Peyer's patch (tissue), 4 donors: ENCODE results near the gene SLC16A12. TPM values are rescaled to one million over a fixed set of nuclear protein-coding genes. Genes with fewer than 3 reads are reported as not detected.

Experiments
- DNase-seq, 3 donors: peaks; one replicate each; pipeline ENCODE4 v3.0.0-alpha.2; 2017 to 2019
- H3K27ac ChIP-seq, 4 donors: fragments of 200-600 bp; sonication (generic); one replicate each; pipeline ENCODE4 v1.5.1; 2016 to 2019
- H3K27me3 ChIP-seq, 2 donors: fragments of 200-600 bp; sonication (generic); one replicate each; pipeline ENCODE4 v1.5.1; 2019
- H3K36me3 ChIP-seq, 3 donors: fragments of 200-600 bp; sonication (generic); one replicate each; pipeline ENCODE4 v1.5.1; 2016 to 2019
- H3K4me1 ChIP-seq, 4 donors: fragments of 200-600 bp; sonication (generic); one replicate each; pipeline ENCODE4 v1.5.1; 2016 to 2019
- H3K4me3 ChIP-seq, 4 donors: fragments of 200-600 bp; sonication (generic); 1 replicate in 3 of 4; 2 replicates in 1 of 4; pipeline ENCODE4 v1.5.1; 2016 to 2019; ENCODE audit warnings: mild to moderate bottlenecking in 1 of 4
- H3K9me3 ChIP-seq, 4 donors: fragments of 200-600 bp; sonication (generic); one replicate each; pipeline ENCODE4 v1.5.1; 2016 to 2019; ENCODE audit warnings: mild to moderate bottlenecking in 1 of 4
- CTCF ChIP-seq, 6 experiments: fragments of 450-650 bp in 4 of 6; fragments of 200-600 bp in 2 of 6; sonication (generic) in 1 of 6; IDR thresholded peaks; one replicate each; pipeline ENCODE4 v1.5.1; 2017 to 2019; ENCODE audit warnings: antibody characterized with exemption in 6 of 6, mild to moderate bottlenecking in 3 of 6, moderate library complexity in 1 of 6
- POLR2A ChIP-seq, 2 donors: fragments of 450-650 bp; IDR thresholded peaks; one replicate each; pipeline ENCODE4 v1.5.1; 2017; ENCODE audit warnings: antibody characterized with exemption in 2 of 2, mild to moderate bottlenecking in 2 of 2, moderate library complexity in 2 of 2
- total RNA-seq, 4 donors: library from RNA; depleted of rRNA; stranded (reverse); fragments of >200 nt; gene quantifications; one replicate each; pipeline ENCODE4 v1.1.0, GENCODE V29; 2016

SLC16A12 gene
- total RNA-seq, 4 donors from 2014 or later: 0.38 TPM; not detected in 3

DNA sequence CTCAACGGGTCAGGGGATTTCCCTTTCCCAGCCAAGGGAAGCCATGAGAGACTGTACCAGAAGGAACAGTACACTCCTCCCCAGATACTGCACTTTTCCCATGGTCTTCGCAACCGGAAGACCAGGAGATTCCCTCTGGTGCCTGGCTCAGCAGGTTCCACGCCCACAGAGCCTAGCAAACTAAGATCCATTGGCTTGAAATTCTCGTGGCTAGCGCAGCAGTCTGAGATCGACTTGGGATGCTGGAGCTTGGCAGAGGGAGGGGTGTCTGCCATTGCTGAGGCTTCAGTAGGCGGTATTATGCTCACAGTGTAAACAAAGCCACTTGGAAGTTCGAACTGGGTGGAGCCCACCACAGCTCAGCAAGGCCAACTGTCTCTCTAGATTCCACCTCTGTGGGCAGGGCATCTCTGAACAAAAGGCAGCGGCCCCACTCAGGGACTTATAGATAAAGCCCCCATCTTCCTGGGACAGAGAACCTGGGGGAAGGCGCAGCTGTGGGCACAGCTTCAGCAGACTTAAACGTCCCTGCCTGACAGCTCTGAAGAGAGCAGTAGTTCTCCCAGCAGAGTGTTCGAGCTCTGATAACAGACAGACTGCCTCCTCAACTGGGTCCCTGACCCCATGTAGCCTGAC is 29.6 kb downstream of the SLC16A12 start:
- no peaks in the 10 kb centered on the region for H3K4me1 ChIP-seq
- no peak for DNase-seq
- TF ChIP-seq POLR2A (IDR thresholded peaks at IDR 0.05): no peak
- TF ChIP-seq CTCF (IDR thresholded peaks at IDR 0.05): no peak
- H3K4me3 ChIP-seq: no peak overlapping the region
- H3K36me3 ChIP-seq: no peaks in the 10 kb centered on the region
- H3K9me3 ChIP-seq: no peaks in the 10 kb centered on the region
- H3K27ac ChIP-seq: no peak overlapping the region
- no peaks in the 10 kb centered on the region for H3K27me3 ChIP-seq

DNA sequence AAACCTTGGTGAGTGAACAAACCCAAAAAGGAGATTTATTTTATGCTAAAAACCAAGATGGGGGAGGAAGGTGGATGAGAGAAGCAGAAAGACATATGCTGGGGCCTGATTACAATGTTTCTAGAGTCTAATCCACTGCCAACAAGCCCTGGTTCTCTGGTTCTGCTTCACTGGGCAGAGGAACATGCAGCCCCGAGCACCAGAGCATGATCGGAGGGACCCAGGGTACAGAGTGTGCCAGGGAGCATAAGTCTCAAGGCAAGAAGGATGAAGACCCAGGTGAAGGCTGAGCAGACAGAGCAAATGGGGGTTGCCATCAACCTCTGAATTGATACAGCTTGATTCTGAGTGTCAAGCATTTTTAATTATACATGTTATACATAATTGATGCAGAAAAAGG is 30.7 kb downstream of the SLC16A12 start:
- H3K4me3 ChIP-seq: no peak overlapping the region
- H3K27ac ChIP-seq: no peak overlapping the region
- no peak for DNase-seq

GRCh38 chr10:89503652-89504370 is 31.6 kb downstream of the SLC16A12 start:
- no peaks in the 10 kb centered on the region for H3K27me3 ChIP-seq
- H3K4me3 ChIP-seq: no peak overlapping the region
- no peak for TF ChIP-seq CTCF (IDR thresholded peaks at IDR 0.05)
- no peak for TF ChIP-seq POLR2A (IDR thresholded peaks at IDR 0.05)
- H3K9me3 ChIP-seq: no peaks in the 10 kb centered on the region
- no peaks in the 10 kb centered on the region for H3K36me3 ChIP-seq
- no peak overlapping the region for H3K27ac ChIP-seq
- DNase-seq: no peak
- no peaks in the 10 kb centered on the region for H3K4me1 ChIP-seq

More for the DNA sequence above, 30.7 kb downstream of the SLC16A12 start:
- H3K27me3 ChIP-seq: no peaks in the 10 kb centered on the region
- H3K36me3 ChIP-seq: no peaks in the 10 kb centered on the region
- H3K4me1 ChIP-seq: no peaks in the 10 kb centered on the region
- TF ChIP-seq CTCF (IDR thresholded peaks at IDR 0.05): no peak
- TF ChIP-seq POLR2A (IDR thresholded peaks at IDR 0.05): no peak
- H3K9me3 ChIP-seq: no peaks in the 10 kb centered on the region

- Histone ChIP-seq H3K4me3 (no peak overlapping the region), H3K36me3 (no peaks in the 10 kb centered on the region), H3K27ac (no peak overlapping the region), H3K4me1 (no peaks in the 10 kb centered on the region), H3K27me3 (no peaks in the 10 kb centered on the region), H3K9me3 (no peaks in the 10 kb centered on the region)
- no peak for DNase-seq
- TF ChIP-seq CTCF (IDR thresholded peaks at IDR 0.05) (no peak), POLR2A (IDR thresholded peaks at IDR 0.05) (no peak)
These were observed 32.2 kb downstream of the SLC16A12 start for GRCh38 chr10:89503151-89503550.

DNA sequence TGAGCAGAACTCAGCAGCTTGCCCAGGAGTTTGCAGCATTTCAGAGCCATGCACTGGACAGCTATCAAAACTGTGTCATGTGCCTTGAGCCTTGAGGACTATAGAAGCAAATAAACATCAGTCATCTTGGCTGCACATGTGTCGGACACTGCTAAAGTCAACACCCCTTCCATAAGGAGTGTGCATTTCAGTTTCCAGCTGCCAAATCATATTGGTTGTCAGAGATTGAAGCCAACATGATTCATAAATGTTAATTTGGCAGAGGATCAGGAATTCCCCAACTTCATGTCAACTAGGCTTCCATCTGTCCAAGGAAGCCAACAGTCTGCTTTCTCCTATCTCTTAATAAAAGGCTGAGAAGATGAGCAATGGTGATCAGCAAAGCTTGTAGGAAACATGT is 32.8 kb downstream of the SLC16A12 start:
- Histone ChIP-seq H3K27me3 (no peaks in the 10 kb centered on the region), H3K4me3 (no peak overlapping the region), H3K36me3 (no peaks in the 10 kb centered on the region), H3K9me3 (no peaks in the 10 kb centered on the region), H3K27ac (no peak overlapping the region), H3K4me1 (no peaks in the 10 kb centered on the region)
- DNase-seq: no peak
- TF ChIP-seq POLR2A (IDR thresholded peaks at IDR 0.05) (no peak), CTCF (IDR thresholded peaks at IDR 0.05) (no peak)
